NCI-H1105 treated with DMSO at 0.1 percent for 48 hours (cell line): ENCODE results near the gene CLDN20.

Source experiments
- DNase-seq: peaks from one replicate; lab custom pipeline; 2025; lab: John Stamatoyannopoulos, UW

CLDN20 gene

GRCh38 chr6:155269765-155270164 is 6.0 kb downstream of the CLDN20 start:
- DNase-seq, result no peak

DNA sequence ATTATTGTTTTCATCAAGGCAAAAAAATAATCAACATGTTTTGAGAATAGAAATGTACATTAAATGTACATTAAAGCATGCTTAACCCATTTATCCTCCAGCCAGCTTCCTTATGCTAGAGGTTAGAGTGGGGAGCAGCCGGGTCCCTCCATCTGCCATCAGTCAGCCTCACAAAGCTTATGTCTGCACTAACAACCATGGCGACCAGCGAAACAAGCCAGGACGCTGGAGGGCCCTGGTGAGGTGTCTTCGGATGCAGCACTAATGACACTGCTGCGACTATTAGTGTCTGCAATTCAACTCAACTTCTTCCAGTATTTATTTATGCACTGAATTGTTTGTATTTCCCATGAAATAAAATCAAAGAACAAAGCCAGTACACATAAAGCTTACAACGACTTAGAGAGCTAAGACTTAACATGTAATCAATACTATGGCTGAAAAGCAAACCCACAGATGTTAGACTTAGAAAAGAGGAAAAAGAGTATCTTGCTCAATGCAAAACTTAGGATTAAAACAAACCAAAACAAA is 6.8 kb downstream of the CLDN20 start:
- no peak for DNase-seq

GRCh38 chr6:155271145-155271544 is 7.3 kb downstream of the CLDN20 start:
- no peak for DNase-seq

GRCh38 chr6:155272353-155273232 is 8.8 kb downstream of the CLDN20 start:
- no peak for DNase-seq

- no peak for DNase-seq
These were observed 9.6 kb downstream of the CLDN20 start for GRCh38 chr6:155273431-155273830.

DNA sequence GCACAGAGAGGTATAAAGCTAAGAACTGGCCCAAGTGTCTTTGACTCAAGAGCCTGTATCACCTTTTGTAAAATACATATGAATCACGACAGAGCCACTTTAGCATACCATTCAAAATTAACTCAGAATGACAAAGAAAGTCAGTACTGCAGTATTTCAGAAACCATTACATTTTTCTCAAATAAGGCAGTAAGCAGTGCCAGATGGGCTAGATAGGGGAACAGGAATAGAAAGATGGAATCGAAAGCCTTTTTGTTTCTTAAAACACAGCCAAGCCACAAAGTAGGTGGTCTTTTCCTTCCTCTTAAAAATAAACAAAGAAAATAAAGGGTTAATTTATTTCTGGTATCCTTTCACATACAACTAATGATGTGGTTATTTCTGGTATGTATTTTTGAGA is 10.3 kb downstream of the CLDN20 start:
- DNase-seq, result no peak

GRCh38 chr6:155274533-155274932 is 10.7 kb downstream of the CLDN20 start:
- DNase-seq, result no peak

- DNase-seq, result no peak
These were observed 12.1 kb downstream of the CLDN20 start for GRCh38 chr6:155275808-155276480.

DNA sequence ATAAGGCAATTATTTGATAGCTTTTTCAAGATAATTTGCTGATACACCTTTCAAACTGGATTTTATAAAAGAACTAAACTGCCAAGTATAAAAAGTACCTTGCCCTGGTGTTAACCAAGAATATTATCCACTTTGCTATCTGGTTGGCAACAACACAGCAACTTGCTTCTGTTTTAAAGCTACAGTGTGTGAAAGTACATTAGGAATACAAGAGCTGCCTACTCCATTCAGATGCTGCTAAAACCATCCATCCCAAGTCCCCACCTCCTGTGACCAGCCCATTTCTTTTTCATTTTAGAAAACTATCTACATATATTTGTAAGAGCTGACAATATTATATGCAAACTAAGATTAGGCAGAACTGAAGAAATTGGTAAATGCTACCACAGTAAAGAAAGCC is 12.8 kb downstream of the CLDN20 start:
- no peak for DNase-seq

- no peak for DNase-seq
These were observed 14.7 kb downstream of the CLDN20 start for GRCh38 chr6:155278319-155279049.

DNA sequence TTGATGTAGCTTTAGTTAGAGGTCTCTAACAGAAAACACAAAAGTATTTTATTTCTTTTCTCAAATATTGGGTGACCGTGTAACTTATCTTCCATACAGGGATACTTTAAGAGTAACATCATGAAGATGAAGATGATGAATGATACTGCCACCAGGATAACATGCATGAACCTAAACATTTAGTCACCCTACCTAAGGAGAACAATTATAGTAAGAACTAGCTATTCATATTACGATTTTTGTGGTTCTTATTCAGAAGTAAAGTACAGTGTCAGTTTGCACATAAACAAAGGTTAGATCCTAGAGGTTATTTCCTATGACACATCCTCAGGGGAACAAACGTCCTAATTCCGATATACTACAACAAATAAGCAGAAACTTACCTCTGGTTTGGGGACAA is 21.0 kb downstream of the CLDN20 start:
- DNase-seq, result no peak

GRCh38 chr6:155287762-155288161 is 23.9 kb downstream of the CLDN20 start:
- no peak for DNase-seq

- no peak for DNase-seq
These were observed 26.7 kb downstream of the CLDN20 start for GRCh38 chr6:155290491-155290890.

- no peak for DNase-seq
These were observed 27.5 kb downstream of the CLDN20 start for GRCh38 chr6:155291291-155291690.

GRCh38 chr6:155292711-155293110 is 28.9 kb downstream of the CLDN20 start:
- no peak for DNase-seq

- DNase-seq, result no peak
These were observed 33.9 kb downstream of the CLDN20 start for GRCh38 chr6:155297669-155298068.

DNA sequence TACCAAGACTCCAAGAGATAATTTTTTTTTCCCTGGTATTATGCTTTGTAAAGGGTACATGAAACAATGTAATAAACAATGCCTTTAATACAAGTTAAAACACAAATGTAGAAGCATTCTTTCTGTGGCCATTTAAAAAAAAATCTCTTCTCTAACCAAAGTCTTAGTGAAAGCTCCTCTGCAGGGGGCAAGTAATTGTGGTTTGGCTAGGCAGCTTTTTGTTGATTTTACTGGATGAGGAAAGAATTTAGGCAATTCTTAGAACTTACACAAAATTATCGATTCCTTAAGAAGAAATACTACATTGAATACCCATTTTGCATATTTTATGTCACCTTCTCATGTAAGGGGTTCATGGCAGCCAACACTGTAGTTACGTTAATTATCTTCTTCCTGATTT is 38.1 kb downstream of the CLDN20 start:
- DNase-seq, result no peak

DNA sequence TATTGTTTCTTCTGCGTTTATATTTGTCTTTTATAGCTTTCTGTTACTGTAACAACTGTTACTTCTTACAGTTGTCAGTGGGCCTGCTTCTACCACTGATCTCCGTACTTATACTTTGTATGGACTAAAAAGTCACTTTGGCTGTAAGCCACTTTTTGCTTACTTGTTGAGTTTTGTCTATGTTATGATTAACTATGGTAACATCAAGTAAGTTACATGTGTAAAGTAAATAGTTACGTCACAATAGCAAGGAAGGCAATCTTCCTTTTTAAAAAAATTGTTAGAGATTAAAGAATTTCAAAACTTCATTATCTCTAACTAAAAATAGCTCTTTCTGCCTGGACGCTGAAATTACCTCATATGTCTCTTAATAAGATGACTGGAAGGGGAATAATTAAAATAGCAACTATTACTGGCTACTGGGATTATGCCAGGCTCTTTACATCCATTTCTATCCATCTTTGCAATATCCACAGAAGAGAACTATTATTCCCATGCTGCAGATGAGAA is 39.6 kb downstream of the CLDN20 start:
- DNase-seq, result no peak

DNA sequence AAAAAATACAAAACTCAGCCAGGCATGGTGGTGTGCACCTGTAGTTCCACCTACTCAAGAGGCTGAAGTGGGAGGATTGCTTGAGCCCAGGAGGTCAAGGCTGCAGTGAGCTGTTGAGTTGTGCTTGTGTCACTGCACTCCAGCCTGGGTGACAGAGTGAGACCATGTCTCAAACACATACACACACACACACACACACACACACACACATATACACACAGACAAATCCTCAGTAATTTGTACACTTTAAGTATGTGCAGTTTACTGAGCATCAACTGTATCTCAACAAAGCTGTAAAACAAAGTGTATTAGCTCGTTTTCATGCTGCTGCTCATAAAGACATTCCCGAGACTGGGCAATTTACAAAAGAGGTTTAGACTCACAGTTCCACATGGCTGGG is 43.1 kb downstream of the CLDN20 start:
- DNase-seq, result no peak

- DNase-seq, result no peak
These were observed 45.3 kb downstream of the CLDN20 start for GRCh38 chr6:155309150-155309549.

DNA sequence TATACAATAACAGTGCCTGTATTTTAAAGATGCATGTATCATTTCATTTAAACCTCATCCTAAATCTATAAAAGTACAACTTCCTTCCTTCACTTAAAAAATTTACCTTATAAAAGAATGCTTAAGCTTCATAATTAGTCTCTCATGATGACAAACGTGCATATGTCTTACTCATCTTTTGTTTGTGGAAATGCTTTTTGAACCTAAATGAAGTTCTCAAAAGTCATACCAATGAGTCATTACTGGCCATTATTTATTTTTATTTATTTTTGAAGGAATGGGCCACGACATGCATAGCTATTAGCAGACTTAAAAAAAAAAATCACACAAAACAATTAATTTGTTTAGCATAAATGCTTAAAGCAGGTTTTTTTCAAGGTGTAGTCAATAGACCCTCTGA is 46.8 kb downstream of the CLDN20 start:
- DNase-seq, result no peak

DNA sequence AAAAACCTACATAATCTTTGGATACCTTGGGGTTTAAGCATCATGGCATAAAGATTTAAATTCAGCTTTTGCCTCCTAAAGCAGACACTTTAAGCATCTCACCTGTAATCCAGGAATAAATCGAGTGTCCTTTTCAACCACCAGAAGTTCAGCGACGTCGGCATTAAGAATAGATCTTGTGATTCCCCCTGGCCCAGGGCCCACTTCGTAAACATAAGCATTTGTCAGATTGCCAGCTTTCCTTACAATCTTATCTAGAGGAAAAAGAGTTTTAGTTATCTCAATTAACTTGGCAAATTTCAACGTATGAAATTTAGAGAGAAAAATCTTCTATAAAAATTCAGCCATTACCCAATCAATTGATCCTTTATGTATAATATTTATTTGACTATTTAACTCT is 47.3 kb downstream of the CLDN20 start:
- DNase-seq, result peak; percentile 87
